Measurements from ENCODE around the gene ZFAND2B.

The ZFAND2B gene

GRCh38 chr2:219204425-219205164 lies 2.0 kb upstream of the ZFAND2B start:
- no peak for DNase-seq

- DNase-seq = no peak
Measured at GRCh38 chr2:219205165-219205538, 1.4 kb upstream of the ZFAND2B start.

- no peak for DNase-seq
Measured at GRCh38 chr2:219205981-219206327, 628 bp upstream of the ZFAND2B start.

- DNase-seq = peak in 1 of 14 donors; percentile 47
Measured at GRCh38 chr2:219207134-219207883, 727 bp downstream of the ZFAND2B start.

- DNase-seq = peak in 1 of 14 donors; percentile 16
Measured at GRCh38 chr2:219207884-219208740, 1.5 kb downstream of the ZFAND2B start.

- no peak for DNase-seq
Measured at GRCh38 chr2:219209236-219210195, 2.9 kb downstream of the ZFAND2B start.

GRCh38 chr2:219210196-219210885 lies 3.8 kb downstream of the ZFAND2B start:
- DNase-seq = no peak

- no peak for DNase-seq
Measured at GRCh38 chr2:219210886-219211362, 4.3 kb downstream of the ZFAND2B start.

GRCh38 chr2:219213026-219213415 lies 6.4 kb downstream of the ZFAND2B start:
- no peak for DNase-seq

GRCh38 chr2:219213486-219214071 lies 7.0 kb downstream of the ZFAND2B start:
- DNase-seq = no peak

- DNase-seq = no peak
Measured at GRCh38 chr2:219214141-219214540, 7.6 kb downstream of the ZFAND2B start.

GRCh38 chr2:219214786-219215185 lies 8.2 kb downstream of the ZFAND2B start:
- DNase-seq = no peak

- no peak for DNase-seq
Measured at GRCh38 chr2:219215871-219216534, 9.4 kb downstream of the ZFAND2B start.

- no peak for DNase-seq
Measured at GRCh38 chr2:219216535-219216915, 9.9 kb downstream of the ZFAND2B start.

- DNase-seq = peak in 13 of 14 donors; percentile 35 to 89 (median 76)
Measured at GRCh38 chr2:219218217-219218731, 11.7 kb downstream of the ZFAND2B start.

GRCh38 chr2:219218732-219219701 lies 12.4 kb downstream of the ZFAND2B start, which contains the start of gene ABCB6:
TSS of gene ABCB6 (minus strand) at chr2:219218958. CDS start at chr2:219218673, 285 bp downstream.
- peak; percentile 44 to 95 (median 91) for DNase-seq

GRCh38 chr2:219219784-219220532 lies 13.4 kb downstream of the ZFAND2B start:
- no peak for DNase-seq
